ENCODE results near the gene RAD51AP1.

GRCh38 chr12:4603421-4603820, 64.7 kb downstream of the RAD51AP1 start:
- TF ChIP-seq REST (IDR thresholded peaks at IDR 0.05; ENCODE audit: low read depth) = no peak
- TF ChIP-seq CEBPB (IDR thresholded peaks at IDR 0.05) = no peak
- TF ChIP-seq MAX (IDR thresholded peaks at IDR 0.05) = no peak
- TF ChIP-seq USF1 (IDR thresholded peaks at IDR 0.05) = no peak
- no peak for TF ChIP-seq EP300 (IDR thresholded peaks at IDR 0.05; ENCODE audit: borderline replicate concordance)
- TF ChIP-seq ZBTB7A (IDR thresholded peaks at IDR 0.05; ENCODE audit: low read depth) = no peak
- TF ChIP-seq EGR1 (IDR thresholded peaks at IDR 0.05) = no peak
- TF ChIP-seq TAF1 (IDR thresholded peaks at IDR 0.05; ENCODE audit: low read depth) = no peak
- no peak for TF ChIP-seq RAD21 (IDR thresholded peaks at IDR 0.05; ENCODE audit: low read depth)
- no peak for TF ChIP-seq TEAD4 (IDR thresholded peaks at IDR 0.05)
- TF ChIP-seq NFIC (IDR thresholded peaks at IDR 0.05) = no peak

Measured in Ishikawa (cell line).